Neutrophil (primary cell): Measurements from ENCODE around the gene FGGY.

Experiments
- H3K27ac ChIP-seq: fragments of 200-600 bp; sonication (generic); 2 replicates; pipeline ENCODE4 v1.5.1; 2016; ENCODE audit warnings: mild to moderate bottlenecking, moderate library complexity
- H3K27me3 ChIP-seq: fragments of 200-600 bp; sonication (generic); 2 replicates; pipeline ENCODE4 v1.6.0; 2016; ENCODE audit warnings: mild to moderate bottlenecking
- H3K36me3 ChIP-seq: fragments of 200-600 bp; sonication (generic); 2 replicates; pipeline ENCODE4 v1.5.1; 2017
- H3K4me1 ChIP-seq, 2 experiments: fragments of 200-600 bp in 1 of 2; sonication (generic) in 1 of 2; 1 replicate in 1 of 2; 2 replicates in 1 of 2; pipeline versions ENCODE4 v1.5.1 to v1.6.1; 2013 to 2016; ENCODE audit warnings: low read depth in 1 of 2, low read length in 1 of 2, mild to moderate bottlenecking in 1 of 2, moderate library complexity in 1 of 2; ENCODE audit not compliant: control insufficient read depth in 1 of 2, insufficient read depth in 1 of 2
- H3K4me3 ChIP-seq, 2 experiments: fragments of 200-600 bp in 1 of 2; sonication (generic) in 1 of 2; 1 replicate in 1 of 2; 2 replicates in 1 of 2; pipeline ENCODE4 v1.5.1; 2013 to 2016; ENCODE audit warnings: low read depth in 1 of 2, low read length in 1 of 2, mild to moderate bottlenecking in 1 of 2, moderate library complexity in 1 of 2
- H3K9me3 ChIP-seq: fragments of 200-600 bp; sonication (generic); 2 replicates; pipeline ENCODE4 v1.5.1; 2016
- CTCF ChIP-seq: fragments of 200-600 bp; sonication (generic); IDR thresholded peaks from 2 replicates; pipeline ENCODE4 v1.5.1; 2016; ENCODE audit warnings: antibody characterized with exemption

FGGY gene

GRCh38 chr1:59379371-59379728 lies 82.5 kb downstream of the FGGY start:
- H3K36me3 ChIP-seq: no peaks in the 10 kb centered on the region
- H3K9me3 ChIP-seq: no peaks in the 10 kb centered on the region
- no peaks in the 10 kb centered on the region for H3K27me3 ChIP-seq
- no peak overlapping the region for H3K27ac ChIP-seq
- H3K4me1 ChIP-seq: peaks cover 0 to 6% of the 10 kb centered on the region in 2 experiments
- TF ChIP-seq CTCF: no peak
- H3K4me3 ChIP-seq: no peak overlapping the region

DNA sequence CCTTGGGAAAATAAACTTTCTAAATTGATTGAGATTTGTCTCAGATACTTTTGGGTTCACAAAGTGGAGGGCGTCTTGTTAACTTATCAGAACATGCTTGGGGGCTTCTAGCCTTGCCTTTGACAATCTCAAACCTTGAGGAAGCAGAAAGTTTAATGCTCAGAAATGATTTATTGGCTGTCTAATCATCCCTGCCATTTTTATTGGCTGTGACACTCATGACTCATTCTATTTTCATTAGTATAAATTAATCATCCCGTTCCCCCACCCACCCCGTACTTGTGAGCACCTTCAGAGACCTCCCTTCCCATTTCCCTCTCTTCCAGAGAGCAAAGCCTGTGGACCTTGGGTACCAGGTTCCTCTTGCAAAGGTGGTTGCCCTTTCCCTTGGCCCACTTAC lies 87.1 kb downstream of the FGGY start:
- no peak for TF ChIP-seq CTCF

DNA sequence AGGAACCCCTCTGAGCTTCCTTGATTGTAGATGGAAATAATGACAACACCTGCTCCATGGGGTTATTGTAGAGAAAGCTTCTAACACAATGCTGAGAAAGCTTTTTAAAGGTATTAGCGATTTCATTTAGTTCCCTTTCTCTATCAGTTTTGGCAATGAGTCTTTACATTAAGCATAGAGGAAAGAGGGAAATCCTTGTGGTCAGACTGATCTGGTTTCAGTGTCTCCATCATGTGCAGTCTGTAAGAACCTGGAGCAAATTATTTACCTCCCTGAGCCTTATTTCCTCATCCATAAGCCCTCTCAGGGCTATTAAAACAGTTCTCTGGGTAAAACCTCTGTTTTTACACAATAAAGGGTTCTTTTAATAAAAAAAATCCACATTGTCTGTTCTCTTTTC lies 87.5 kb downstream of the FGGY start:
- Histone ChIP-seq H3K27me3 (no peaks in the 10 kb centered on the region), H3K36me3 (no peaks in the 10 kb centered on the region), H3K4me3 (no peak overlapping the region), H3K4me1 (peaks cover 12 to 27% of the 10 kb centered on the region in 2 experiments), H3K9me3 (no peaks in the 10 kb centered on the region), H3K27ac (peak overlapping the region; percentile 42)
- TF ChIP-seq CTCF: no peak

More for the DNA sequence above, 87.1 kb downstream of the FGGY start:
- Histone ChIP-seq H3K9me3 (no peaks in the 10 kb centered on the region), H3K27me3 (no peaks in the 10 kb centered on the region), H3K4me3 (no peak overlapping the region), H3K27ac (no peak overlapping the region), H3K36me3 (no peaks in the 10 kb centered on the region), H3K4me1 (peaks cover 12 to 27% of the 10 kb centered on the region in 2 experiments)

GRCh38 chr1:59388191-59388590 lies 91.3 kb downstream of the FGGY start:
- Histone ChIP-seq H3K4me3 (no peak overlapping the region), H3K36me3 (no peaks in the 10 kb centered on the region), H3K4me1 (peaks cover 12 to 27% of the 10 kb centered on the region in 2 experiments), H3K27me3 (no peaks in the 10 kb centered on the region), H3K9me3 (no peaks in the 10 kb centered on the region), H3K27ac (no peak overlapping the region)
- TF ChIP-seq CTCF: no peak

GRCh38 chr1:59389847-59390246 lies 93.0 kb downstream of the FGGY start:
- H3K36me3 ChIP-seq: no peaks in the 10 kb centered on the region
- peaks cover 10 to 15% of the 10 kb centered on the region in 2 experiments for H3K4me1 ChIP-seq
- H3K27me3 ChIP-seq: no peaks in the 10 kb centered on the region
- no peak overlapping the region for H3K4me3 ChIP-seq
- no peak for TF ChIP-seq CTCF
- no peak overlapping the region for H3K27ac ChIP-seq
- no peaks in the 10 kb centered on the region for H3K9me3 ChIP-seq

DNA sequence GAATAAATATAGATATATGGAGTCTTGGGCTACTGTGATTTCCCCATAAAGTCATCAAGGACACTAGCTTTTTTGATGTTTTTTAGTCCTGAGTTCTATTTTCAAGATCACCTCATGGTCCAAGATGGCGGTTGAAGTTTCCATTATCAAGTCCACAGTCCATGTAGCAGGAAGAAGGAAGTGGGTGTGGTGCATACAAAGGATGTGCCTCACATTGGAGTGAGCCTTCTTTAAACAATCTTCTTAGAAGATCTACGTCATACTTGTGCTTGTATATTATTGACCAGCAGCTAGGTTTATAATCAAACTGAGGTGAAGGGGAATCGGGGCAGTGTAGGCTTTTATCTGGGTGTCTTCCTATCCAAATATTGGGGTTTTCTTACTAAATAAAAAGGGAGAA lies 93.4 kb downstream of the FGGY start:
- peaks cover 10 to 15% of the 10 kb centered on the region in 2 experiments for H3K4me1 ChIP-seq
- TF ChIP-seq CTCF: no peak
- no peaks in the 10 kb centered on the region for H3K36me3 ChIP-seq
- no peak overlapping the region for H3K4me3 ChIP-seq
- no peaks in the 10 kb centered on the region for H3K9me3 ChIP-seq
- H3K27ac ChIP-seq: no peak overlapping the region
- no peaks in the 10 kb centered on the region for H3K27me3 ChIP-seq
